HuH-7 (cell line): ENCODE data around the gene BANK1.

Experiments used
- DNase-seq: peaks from one replicate; pipeline ENCODE4 v3.0.0; 2011; ENCODE audit warnings: low spot score

BANK1 gene

DNA sequence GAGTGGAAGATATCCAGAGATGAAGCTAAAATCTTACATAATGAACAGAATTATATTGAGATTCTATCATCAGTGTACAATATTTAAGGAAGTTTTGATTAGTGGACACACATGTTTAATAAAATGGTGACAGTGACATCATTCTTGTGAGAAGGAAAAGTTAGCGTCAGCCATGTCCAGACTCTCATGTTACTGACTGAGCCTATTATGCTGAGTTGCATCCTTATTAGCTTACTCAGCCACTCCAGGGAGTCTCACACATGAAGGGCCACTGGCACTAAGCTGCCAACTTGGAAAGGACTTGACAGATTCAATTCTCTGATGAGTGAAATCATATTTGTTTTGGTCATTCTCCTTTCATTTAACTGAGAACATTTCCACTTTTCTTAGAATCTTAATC, 170.6 kb downstream of the BANK1 start:
- DNase-seq: no peak

GRCh38 chr4:101967697-101968346, 177.3 kb downstream of the BANK1 start:
- no peak for DNase-seq

GRCh38 chr4:101968364-101968763, 177.8 kb downstream of the BANK1 start:
- DNase-seq: no peak

DNA sequence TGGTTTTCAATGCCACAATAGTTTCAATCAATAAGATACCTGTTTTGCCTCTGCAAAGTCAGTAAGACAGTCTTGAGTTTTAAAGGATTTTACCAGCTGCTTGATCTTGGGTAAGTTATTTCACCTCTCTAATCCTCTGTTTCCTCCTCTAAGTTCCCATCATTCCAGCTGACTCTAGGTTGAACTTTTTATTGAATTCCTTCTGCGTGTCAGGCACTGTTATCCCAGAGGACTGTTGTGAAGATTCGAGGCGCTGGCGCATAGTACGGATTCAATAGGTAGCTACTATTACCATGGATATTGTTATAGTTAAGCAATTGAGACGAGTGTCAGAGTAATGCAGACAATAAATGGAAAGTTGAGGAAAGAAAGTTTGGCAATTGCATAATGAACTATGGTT, 179.4 kb downstream of the BANK1 start:
- DNase-seq: no peak

DNA sequence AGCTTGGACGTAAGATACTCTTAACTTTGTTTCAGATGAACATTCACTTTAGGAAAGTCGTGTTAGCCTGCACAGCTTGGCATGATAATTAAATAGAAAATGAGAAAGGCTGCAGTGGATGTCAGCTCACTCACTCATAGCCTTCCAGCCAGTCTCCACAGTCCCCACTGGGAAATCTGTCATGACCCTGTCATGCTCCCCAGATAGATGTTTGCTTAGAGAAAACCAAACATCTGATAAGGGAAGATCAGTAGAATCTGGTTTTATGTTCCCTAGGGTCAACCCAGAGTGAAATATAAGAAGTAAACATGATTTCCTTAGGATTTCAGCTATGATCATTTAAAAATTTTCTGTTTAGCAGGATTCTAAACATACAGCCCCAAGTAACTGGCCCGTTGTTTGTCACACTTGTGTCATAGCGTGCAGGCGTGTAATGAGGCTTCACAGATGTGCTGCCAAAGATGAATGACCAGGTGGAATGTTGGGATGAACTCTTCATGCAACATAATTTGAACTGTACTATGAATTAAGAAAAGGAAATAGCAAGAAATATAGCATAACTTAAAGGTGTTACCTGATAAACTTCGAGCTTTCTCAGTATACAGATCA, 180.1 kb downstream of the BANK1 start:
- no peak for DNase-seq

DNA sequence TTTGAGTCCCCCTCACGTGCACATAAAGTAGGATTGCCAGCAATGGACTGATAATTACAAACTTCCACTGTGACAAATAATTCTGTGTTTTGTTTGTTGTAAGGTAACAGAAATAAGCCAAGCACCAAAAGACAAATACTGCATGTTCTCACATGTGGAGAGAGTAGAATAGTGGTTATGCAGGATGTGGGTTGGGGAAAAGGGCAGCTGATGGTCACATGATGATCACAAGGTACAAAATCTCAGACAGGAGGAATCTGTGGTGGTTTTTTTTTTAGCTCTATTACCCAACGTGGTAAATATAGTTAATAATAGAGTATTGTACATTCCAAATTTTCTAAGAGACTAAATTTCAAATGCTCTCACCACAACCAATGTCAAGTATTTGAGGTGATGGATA, 182.3 kb downstream of the BANK1 start:
- DNase-seq: no peak

DNA sequence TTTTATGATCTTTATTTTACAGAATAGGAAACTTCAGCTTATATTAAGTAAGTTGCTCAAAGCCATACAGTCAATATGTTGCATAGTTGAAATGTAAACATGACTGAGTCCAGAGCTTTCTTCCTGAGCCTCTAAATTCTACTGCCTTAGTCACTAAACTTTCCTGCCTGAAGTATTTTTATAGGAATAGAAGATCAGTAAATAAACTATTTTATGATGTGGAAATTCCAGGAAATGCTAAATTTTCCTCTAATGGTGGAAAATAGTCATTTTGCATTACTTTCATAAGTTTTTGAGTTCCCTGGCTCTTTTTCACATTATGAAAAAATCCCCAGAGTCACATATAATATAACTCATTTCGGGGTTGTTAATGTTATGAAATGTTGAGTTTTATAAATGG, 182.8 kb downstream of the BANK1 start:
- no peak for DNase-seq

DNA sequence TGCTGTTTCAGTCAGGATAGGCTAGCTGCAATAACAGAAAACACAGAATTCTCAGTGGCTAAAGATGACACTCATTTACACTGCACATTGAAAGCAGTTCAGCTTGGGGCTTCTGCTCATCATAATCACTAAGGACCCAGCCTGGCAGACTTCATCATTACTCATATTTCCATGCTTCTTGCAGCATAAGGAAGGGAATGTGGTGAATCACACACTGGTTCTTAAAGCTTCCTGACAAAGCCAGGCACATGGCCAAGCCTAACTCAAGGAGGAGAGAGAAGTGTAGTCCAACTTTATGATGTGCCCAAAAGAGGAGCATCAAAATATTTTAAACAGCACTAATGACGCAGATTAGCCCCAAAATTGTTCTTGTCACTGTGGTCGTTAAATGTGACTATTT, 186.5 kb downstream of the BANK1 start:
- DNase-seq: no peak

DNA sequence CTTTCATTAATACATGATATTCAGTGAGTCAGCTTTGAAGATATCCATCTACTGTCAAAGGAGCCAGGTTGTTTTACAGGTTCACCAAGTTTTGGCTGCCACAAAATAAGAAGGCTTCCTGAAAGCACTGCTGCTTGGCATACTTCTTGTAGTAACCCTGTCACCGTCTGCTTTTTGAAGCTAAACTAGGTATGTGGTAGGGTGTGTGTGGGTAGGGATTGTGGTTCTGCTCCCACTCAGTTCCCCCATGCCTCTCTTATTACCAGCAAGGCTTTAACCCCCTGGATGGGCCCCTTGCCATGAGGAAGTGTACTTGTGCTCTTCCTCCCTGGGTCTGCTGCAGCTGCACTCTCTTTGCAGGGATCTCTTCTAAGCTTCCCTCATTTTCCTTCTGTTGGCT, 191.2 kb downstream of the BANK1 start:
- DNase-seq: no peak

DNA sequence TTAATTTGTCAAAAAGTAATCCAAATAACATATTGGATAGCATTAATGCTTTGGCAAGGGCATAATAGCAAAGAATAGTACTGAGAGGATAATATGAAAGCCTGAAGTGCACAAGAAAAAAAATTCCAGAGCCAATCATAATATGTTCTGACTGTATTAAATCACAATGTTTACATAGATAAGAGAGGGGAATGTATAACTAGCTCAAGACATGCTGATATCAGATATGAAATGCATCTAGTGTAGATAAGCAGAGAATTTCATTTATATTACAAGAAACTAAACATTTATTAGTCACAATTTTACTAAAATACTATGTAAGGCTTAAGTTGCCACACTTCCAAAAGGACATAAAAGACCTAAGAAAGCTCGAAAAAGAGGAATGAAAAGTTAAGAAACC, 193.3 kb downstream of the BANK1 start:
- DNase-seq: no peak

- no peak for DNase-seq
These were observed 197.2 kb downstream of the BANK1 start for GRCh38 chr4:101987623-101988243.

DNA sequence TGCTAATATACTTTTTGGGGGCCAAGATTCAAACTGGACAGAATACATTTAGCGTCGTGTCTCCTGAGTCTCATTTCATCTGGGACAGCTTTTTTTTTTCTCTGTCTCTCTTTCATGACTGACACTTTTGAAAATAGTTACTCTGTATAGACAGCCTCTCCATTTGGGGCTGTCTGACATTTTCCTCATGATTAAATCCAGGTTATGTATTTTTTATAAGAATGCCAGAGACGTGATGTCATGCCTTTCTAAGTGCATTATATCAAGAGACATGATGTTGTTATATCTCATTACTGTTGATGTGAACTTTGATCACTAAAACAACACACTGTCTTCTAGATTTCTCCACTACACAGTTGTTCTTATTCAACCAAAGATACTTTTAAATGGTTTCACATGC, 199.0 kb downstream of the BANK1 start:
- DNase-seq: no peak

- DNase-seq: no peak
These were observed 201.9 kb downstream of the BANK1 start for GRCh38 chr4:101992446-101992845.

GRCh38 chr4:101993002-101993841, 202.7 kb downstream of the BANK1 start:
- no peak for DNase-seq

DNA sequence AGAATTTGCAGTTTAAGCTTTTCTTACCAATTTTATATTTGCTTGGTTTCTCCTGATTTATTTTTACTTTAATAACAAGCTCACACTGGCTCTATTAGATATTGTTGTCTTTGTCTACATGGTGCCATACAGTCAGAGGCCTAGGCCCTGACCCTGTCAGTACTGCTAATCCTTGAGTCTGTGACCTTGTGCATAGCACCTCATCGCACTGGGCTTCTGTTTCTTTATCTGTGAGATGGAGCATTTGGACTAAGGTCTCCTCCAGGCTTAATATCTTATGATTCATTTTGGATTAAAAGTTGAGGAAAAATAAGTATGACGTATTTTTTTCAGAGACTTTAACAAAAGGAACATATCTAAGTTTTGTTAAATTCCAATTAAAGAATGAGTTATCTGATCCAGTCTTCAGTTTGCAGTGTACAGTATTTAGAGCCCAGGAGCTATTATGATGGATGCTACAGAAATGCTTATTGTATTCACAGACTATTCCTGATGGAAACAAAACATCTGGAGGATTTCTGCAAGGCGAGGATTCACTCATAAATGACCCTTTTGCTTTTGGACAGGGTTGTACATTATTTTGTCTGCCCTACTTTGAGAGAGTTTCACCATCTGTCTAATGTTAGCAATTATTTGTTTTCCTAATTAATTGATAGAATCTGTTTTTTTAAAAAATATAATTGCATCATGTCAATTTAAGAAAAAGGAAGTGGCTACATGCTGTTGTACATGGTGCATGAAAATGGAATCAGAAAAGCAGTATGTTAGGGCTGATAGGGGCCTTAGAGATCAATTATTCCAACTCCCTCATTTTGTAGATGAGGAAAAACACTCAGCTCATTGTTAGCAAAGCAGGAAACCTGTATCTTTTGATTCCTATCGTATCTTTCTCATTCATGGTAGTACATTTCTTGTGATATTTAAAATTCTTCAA, 203.6 kb downstream of the BANK1 start:
- DNase-seq: no peak

DNA sequence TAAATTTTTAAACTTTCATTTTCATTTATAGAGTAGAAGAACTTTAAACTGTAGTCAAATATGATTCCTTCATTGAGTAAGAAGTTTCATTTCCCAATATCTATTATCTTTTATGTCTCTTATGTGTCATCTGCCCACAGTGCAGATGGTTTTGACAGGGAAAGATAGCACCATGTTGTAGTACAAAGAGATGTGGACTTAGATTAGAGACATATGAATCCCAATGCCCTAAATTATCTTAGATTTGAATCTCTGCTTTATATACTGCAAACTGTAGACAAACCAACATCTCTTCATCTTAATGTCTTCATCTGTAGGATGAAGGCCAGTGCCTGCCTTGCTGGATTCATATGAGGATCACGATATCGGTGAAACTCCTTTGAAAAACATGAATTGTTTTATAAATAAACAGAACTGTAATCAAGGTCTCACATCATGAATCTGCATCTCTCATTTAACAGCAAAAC, 217.5 kb downstream of the BANK1 start:
- DNase-seq: no peak

DNA sequence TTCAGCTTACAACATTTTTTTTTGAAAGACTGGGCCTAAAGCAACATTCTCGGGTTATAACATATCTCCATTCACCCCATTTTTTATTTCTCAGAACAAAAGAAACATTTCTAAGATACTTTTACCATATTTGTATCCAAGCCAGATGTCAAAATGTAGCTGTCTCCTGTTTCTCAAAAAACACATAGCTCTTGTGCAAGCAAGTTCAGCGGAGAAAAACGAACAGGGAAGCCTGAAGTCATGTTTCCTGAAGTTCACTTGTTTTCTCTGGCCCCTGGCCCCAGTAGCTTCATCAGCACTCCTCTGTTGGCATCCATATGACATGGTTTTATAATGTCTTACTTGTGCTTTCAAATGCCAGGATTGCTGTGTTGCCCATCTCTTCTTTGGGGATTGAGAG, 218.2 kb downstream of the BANK1 start:
- DNase-seq: no peak

DNA sequence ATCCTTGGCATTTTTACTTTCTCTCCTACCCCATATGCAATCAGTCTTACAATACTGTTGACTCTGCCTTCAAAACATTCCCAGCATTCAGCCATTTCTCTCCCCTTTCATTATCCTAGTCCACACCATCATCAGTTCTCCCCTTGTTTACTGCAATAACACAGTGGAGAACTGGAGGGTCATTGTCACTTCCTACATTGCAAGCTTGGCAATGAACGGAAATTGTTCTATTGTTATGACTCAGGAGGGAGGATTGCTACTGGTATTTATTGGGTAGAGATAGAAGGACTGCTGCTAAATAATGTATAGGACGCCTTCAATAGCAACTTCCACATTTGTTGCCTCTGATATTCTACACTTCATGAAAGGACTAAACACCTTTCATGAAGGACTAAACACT, 231.8 kb downstream of the BANK1 start:
- DNase-seq: no peak

DNA sequence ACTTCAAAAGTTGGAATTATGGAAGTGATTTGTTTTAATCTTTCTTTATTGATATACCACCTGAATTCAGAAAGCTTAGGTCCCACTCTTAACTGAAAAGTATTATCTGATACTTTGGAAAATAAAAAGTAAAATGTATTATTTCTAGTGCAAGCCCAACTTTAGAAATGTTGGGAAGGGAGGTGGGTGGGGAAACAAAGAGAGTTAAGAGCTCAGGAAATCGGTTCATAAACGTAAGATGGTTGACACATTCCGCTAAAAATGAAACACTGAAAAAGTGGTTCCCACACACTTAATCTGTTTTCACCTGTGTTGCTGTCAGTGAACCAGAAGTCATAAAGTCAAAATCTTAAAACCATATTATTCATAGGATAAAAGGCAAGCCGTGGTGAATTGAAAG, 237.4 kb downstream of the BANK1 start:
- DNase-seq: no peak

DNA sequence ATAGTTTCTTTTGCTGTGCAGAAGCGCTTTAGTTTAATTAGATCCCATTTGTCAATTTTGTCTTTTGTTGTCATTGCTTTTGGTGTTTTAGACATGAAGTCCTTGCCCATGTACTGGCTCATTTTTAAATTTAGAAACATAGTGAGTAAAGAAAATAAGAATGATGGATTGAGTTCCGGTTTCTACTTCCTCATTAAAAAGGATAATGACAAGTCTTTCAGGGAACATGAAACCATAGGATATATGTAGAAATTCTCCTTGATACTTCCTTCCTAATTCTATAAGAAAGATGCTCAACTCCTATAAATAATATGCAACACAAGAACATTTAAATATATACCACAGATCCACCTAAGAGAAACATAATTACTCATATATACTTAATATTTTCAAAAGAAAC, 240.9 kb downstream of the BANK1 start:
- no peak for DNase-seq

GRCh38 chr4:102036016-102036415, 245.5 kb downstream of the BANK1 start:
- no peak for DNase-seq
